Measurements from ENCODE around the gene DENND1B.

DNA sequence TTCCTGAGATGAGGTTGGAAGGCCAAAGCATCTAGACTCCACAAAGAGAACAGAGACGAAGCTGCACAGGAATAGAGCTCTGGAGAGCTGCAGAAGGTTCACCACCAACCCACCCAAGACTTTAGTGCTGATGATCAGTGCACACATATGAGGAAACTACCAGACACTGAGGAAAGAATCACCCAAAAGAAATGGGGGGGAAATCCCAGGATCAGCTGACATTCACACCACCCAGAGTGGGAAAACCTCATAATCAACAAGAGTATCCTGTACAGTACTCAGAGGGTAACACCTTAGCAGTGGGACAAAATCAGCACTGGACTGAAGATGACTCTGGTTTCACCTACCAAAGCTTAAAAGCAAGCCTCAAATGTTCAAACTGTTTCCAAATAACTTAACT is 36.4 kb downstream of the DENND1B start:
- no peak for TF ChIP-seq CTCF (IDR thresholded peaks at IDR 0.05)
- no peak for TF ChIP-seq ESRRA (IDR thresholded peaks at IDR 0.05; ENCODE audit: borderline replicate concordance, low read length)
- TF ChIP-seq NPAS2 (CRISPR knock-in tag; IDR thresholded peaks at IDR 0.05; ENCODE audit: borderline replicate concordance) = no peak
- no peak for TF ChIP-seq RFX5 (IDR thresholded peaks at IDR 0.05)
- TF ChIP-seq RCOR1 (IDR thresholded peaks at IDR 0.05; ENCODE audit: low read depth, low read length) = no peak
- TF ChIP-seq REST (IDR thresholded peaks at IDR 0.05) = no peak
- TF ChIP-seq SMC3 (IDR thresholded peaks at IDR 0.05) = no peak
- no peak for TF ChIP-seq POLR2A (IDR thresholded peaks at IDR 0.05; ENCODE audit: low read length)
- TF ChIP-seq CBX2 (IDR thresholded peaks at IDR 0.05; ENCODE audit: borderline replicate concordance, low read depth) = no peak
- TF ChIP-seq KDM1A (IDR thresholded peaks at IDR 0.05; ENCODE audit: low read depth) = no peak
- no peak for TF ChIP-seq MAFK (IDR thresholded peaks at IDR 0.05; ENCODE audit: partially characterized antibody)
- no peak for TF ChIP-seq NR3C1 (IDR thresholded peaks at IDR 0.05)
- TF ChIP-seq E2F6 (IDR thresholded peaks at IDR 0.05; ENCODE audit: borderline replicate concordance, low read depth) = no peak
- no peak for TF ChIP-seq USF2 (IDR thresholded peaks at IDR 0.05)

All from A549 (cell line).